ENCODE measurements around the gene PJA2.
"Not testable (repeated sequence)": the region's sequence is repeated elsewhere in the genome, so short reads cannot be mapped to it uniquely, and the experiment has no call there.

PJA2 gene

DNA sequence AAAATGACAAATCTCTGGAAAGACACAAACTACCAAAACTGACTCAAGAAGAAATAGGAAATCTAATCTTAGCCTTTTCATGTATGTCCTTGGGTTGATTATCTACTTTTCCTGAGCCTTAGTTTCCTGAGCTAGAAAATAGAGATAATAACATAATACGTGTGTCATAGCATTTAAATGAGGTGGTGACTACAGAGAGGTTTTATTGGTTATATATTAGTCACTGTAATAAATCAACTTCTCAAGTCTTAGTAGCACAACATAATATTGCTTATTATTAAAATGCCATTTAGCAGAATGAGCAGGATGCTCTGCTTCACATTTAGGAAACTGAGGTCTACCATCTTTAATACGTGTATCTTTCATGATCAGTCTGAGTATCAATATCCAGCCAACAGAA lies 7.1 kb upstream of the PJA2 start:
- Histone ChIP-seq H3K4me1 (ENCODE audit: control insufficient read depth, low read length) (no peaks in the 10 kb centered on the region; the same call in none of the 2 replicates), H3K4me2 (ENCODE audit: low read length) (no peak overlapping the region), H3K9me3 (ENCODE audit: control insufficient read depth, insufficient read depth, low read length) (no peaks in the 10 kb centered on the region), H4K20me1 (ENCODE audit: control insufficient read depth, insufficient read depth, low read depth, low read length) (no peaks in the 10 kb centered on the region), H3K27me3 (ENCODE audit: control insufficient read depth, low read length) (no peaks in the 10 kb centered on the region), H3F3A (ENCODE audit: control insufficient read depth, insufficient read depth) (no peaks in the 10 kb centered on the region), H3K9me2 (replicated peaks; ENCODE audit: control insufficient read depth, low read length) (no peaks in the 10 kb centered on the region), H3K4me3 (ENCODE audit: low read length) (no peak overlapping the region), H3K36me3 (ENCODE audit: control insufficient read depth, low read length) (no peaks in the 10 kb centered on the region), H3K27ac (ENCODE audit: low read depth, low read length) (no peak overlapping the region), H3K79me2 (ENCODE audit: control insufficient read depth, low read length) (no peaks in the 10 kb centered on the region)
- TF ChIP-seq EZH2phosphoT487 (IDR thresholded peaks at IDR 0.05; ENCODE audit: borderline replicate concordance, low read length), result no peak
- TF ChIP-seq, protein P1, sequence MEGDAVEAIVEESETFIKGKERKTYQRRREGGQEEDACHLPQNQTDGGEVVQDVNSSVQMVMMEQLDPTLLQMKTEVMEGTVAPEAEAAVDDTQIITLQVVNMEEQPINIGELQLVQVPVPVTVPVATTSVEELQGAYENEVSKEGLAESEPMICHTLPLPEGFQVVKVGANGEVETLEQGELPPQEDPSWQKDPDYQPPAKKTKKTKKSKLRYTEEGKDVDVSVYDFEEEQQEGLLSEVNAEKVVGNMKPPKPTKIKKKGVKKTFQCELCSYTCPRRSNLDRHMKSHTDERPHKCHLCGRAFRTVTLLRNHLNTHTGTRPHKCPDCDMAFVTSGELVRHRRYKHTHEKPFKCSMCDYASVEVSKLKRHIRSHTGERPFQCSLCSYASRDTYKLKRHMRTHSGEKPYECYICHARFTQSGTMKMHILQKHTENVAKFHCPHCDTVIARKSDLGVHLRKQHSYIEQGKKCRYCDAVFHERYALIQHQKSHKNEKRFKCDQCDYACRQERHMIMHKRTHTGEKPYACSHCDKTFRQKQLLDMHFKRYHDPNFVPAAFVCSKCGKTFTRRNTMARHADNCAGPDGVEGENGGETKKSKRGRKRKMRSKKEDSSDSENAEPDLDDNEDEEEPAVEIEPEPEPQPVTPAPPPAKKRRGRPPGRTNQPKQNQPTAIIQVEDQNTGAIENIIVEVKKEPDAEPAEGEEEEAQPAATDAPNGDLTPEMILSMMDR (IDR thresholded peaks at IDR 0.05; ENCODE audit: low read depth, low read length, poor library complexity, severe bottlenecking), result no peak

DNA sequence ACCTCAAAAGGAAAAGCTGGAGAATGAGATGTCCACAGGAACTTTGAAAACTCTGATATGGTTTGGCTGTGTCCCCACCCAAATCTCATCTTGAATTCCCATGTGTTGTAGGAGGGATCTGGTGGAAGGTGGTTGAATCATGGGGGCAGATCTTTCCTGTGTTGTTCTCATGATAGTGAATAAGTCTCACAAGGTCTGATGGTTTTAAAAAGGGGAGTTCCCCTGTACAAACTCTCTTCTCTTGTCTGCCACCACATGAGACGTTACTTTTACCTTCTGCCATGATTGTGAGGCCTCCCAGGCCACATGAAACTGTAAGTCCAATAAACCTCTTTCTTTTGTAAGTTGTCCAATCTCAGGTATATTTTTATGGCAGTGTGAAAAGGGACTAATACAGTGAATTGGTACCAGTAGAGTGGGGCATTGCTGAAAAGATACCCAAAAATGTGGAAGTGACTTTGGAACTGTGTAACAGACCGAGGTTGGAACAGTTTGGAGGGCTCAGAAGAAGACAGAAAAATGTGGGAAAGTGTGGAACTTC lies 4.2 kb upstream of the PJA2 start:
- H3K4me1 ChIP-seq (ENCODE audit: control insufficient read depth, low read length), result peaks cover 10% of the 10 kb centered on the region
- not testable (repeated sequence) for H4K20me1 ChIP-seq (ENCODE audit: control insufficient read depth, insufficient read depth, low read depth, low read length); H3K9me2 ChIP-seq (replicated peaks; ENCODE audit: control insufficient read depth, low read length); H3K36me3 ChIP-seq (ENCODE audit: control insufficient read depth, low read length); H3F3A ChIP-seq (ENCODE audit: control insufficient read depth, insufficient read depth); H3K27ac ChIP-seq (ENCODE audit: low read depth, low read length); H3K4me2 ChIP-seq (ENCODE audit: low read length); H3K4me3 ChIP-seq (ENCODE audit: low read length); H3K27me3 ChIP-seq (ENCODE audit: control insufficient read depth, low read length); H3K79me2 ChIP-seq (ENCODE audit: control insufficient read depth, low read length); H3K9me3 ChIP-seq (ENCODE audit: control insufficient read depth, insufficient read depth, low read length)

DNA sequence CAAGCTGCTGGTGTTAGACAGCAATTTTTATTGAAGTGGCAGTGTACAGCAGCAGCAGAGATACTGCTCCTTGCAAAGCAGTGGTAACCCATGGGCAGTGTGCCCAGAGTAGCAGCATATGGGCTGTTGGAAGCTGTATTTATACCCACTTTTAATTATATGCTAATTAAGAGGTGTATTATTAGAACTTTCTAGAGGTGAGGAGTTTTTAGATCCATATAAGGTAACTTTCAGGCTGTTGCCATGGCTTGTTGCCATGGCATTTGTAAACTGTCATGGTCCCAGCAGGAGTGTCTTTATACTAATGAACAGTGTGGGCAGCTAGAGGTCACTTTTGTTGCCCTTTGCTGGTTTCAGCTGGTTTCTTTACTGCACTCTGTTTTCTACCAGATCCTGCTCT lies 3.7 kb upstream of the PJA2 start:
- Histone ChIP-seq H3K4me2 (ENCODE audit: low read length) (no peak overlapping the region), H3K4me1 (ENCODE audit: control insufficient read depth, low read length) (peaks cover 10% of the 10 kb centered on the region), H3F3A (ENCODE audit: control insufficient read depth, insufficient read depth) (peaks cover 13% of the 10 kb centered on the region), H3K9me3 (ENCODE audit: control insufficient read depth, insufficient read depth, low read length) (no peaks in the 10 kb centered on the region), H4K20me1 (ENCODE audit: control insufficient read depth, insufficient read depth, low read depth, low read length) (peaks cover 1% of the 10 kb centered on the region; the same call in 1 of the 2 replicates), H3K27me3 (ENCODE audit: control insufficient read depth, low read length) (no peaks in the 10 kb centered on the region), H3K27ac (ENCODE audit: low read depth, low read length) (no peak overlapping the region), H3K4me3 (ENCODE audit: low read length) (no peak overlapping the region), H3K79me2 (ENCODE audit: control insufficient read depth, low read length) (peaks cover 6% of the 10 kb centered on the region), H3K9me2 (replicated peaks; ENCODE audit: control insufficient read depth, low read length) (no peaks in the 10 kb centered on the region), H3K36me3 (ENCODE audit: control insufficient read depth, low read length) (peaks cover 3% of the 10 kb centered on the region; the same call in 1 of the 2 replicates)
- TF ChIP-seq, protein P1 (IDR thresholded peaks at IDR 0.05; ENCODE audit: low read depth, low read length, poor library complexity, severe bottlenecking), result no peak
- no peak for TF ChIP-seq EZH2phosphoT487 (IDR thresholded peaks at IDR 0.05; ENCODE audit: borderline replicate concordance, low read length)

DNA sequence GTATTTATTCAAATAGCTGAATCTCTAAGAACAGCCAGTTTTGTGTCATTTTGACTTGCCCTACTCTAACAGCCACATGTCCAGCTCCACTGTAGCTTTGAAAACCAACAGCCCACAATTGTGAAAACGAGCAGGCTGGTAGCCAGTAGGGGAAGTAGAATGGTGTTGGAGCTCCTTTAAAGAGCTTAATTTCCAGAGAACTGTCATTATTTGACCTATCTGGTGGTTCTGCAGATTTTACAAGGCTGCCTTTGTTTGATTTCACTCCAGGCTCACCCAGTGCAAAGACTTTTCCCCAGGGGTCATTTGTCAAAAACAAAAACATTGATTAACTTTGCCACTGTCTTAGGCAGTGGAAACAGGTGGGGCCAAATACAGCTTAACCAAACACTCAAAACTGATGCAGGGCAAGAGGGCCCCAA lies 3.2 kb upstream of the PJA2 start:
- no peak overlapping the region for H3K4me2 ChIP-seq (ENCODE audit: low read length)
- H3F3A ChIP-seq (ENCODE audit: control insufficient read depth, insufficient read depth), result peaks cover 16% of the 10 kb centered on the region
- no peaks in the 10 kb centered on the region for H3K9me2 ChIP-seq (replicated peaks; ENCODE audit: control insufficient read depth, low read length)
- peaks cover 4% of the 10 kb centered on the region; the same call in 1 of the 2 replicates for H4K20me1 ChIP-seq (ENCODE audit: control insufficient read depth, insufficient read depth, low read depth, low read length)
- H3K27ac ChIP-seq (ENCODE audit: low read depth, low read length), result no peak overlapping the region
- H3K9me3 ChIP-seq (ENCODE audit: control insufficient read depth, insufficient read depth, low read length), result no peaks in the 10 kb centered on the region
- H3K4me1 ChIP-seq (ENCODE audit: control insufficient read depth, low read length), result peaks cover 15% of the 10 kb centered on the region
- TF ChIP-seq, protein P1 (IDR thresholded peaks at IDR 0.05; ENCODE audit: low read depth, low read length, poor library complexity, severe bottlenecking), result no peak
- no peak for TF ChIP-seq EZH2phosphoT487 (IDR thresholded peaks at IDR 0.05; ENCODE audit: borderline replicate concordance, low read length)
- peaks cover 11% of the 10 kb centered on the region for H3K79me2 ChIP-seq (ENCODE audit: control insufficient read depth, low read length)
- no peak overlapping the region for H3K4me3 ChIP-seq (ENCODE audit: low read length)
- peaks cover 5% of the 10 kb centered on the region; the same call in 1 of the 2 replicates for H3K36me3 ChIP-seq (ENCODE audit: control insufficient read depth, low read length)
- no peaks in the 10 kb centered on the region for H3K27me3 ChIP-seq (ENCODE audit: control insufficient read depth, low read length)
